SIG-M5 treated with dmso at 0.1 percent for 504 hours (cell line): Measurements from ENCODE around the gene TAB3.

Source experiments
- DNase-seq: peaks from one replicate; lab custom pipeline; 2025; ENCODE audit not compliant: unreplicated experiment; lab: John Stamatoyannopoulos, UW

The TAB3 gene, protein sequence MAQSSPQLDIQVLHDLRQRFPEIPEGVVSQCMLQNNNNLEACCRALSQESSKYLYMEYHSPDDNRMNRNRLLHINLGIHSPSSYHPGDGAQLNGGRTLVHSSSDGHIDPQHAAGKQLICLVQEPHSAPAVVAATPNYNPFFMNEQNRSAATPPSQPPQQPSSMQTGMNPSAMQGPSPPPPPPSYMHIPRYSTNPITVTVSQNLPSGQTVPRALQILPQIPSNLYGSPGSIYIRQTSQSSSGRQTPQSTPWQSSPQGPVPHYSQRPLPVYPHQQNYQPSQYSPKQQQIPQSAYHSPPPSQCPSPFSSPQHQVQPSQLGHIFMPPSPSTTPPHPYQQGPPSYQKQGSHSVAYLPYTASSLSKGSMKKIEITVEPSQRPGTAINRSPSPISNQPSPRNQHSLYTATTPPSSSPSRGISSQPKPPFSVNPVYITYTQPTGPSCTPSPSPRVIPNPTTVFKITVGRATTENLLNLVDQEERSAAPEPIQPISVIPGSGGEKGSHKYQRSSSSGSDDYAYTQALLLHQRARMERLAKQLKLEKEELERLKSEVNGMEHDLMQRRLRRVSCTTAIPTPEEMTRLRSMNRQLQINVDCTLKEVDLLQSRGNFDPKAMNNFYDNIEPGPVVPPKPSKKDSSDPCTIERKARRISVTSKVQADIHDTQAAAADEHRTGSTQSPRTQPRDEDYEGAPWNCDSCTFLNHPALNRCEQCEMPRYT

DNA sequence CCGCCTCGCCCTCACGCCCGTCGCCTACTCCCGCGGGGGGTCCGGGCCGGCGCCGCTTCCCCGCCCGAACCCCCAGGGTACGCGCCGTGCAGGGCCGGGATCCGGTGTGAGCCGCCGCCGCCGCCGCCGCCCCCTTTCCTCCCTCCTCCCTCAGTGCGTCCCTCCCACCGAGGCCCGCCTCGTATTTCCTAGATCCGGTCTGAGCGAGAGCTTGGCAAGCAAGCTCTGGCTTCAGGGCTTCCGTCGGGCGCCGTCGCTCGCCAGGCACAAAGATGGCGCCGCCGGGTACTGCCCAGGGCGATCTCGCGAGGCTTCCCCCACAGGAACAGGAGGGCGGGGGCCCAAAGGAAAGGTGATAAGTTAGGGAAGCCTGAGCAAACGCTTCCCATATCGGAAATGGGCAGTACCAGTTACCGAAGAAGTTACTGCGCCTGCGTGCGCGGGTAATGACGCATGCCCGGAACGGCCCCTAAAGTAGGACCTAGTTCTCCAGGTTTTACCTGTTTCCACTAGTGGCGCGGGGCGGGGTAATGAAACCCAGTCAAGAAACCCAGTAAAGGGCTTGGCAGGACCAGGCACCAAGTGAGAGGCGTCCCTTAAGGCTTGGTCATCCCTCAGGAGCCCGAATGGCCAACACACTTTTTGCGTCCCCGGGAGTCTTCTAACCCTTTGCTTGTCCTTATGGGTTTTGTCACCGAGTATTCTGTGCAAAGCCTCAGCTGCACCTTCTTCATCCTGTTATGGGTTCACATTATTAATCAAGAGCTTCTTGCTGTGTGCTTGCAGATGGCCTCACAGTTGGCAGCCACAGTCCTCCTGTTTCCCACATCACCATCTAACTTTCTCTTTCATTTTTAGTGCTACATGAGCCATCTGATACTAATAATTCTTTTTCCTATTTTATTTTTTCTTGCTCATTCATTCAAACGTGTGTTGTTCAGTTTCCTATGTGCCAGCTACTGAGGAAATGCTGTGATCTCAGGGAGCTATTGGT lies at the start of gene TAB3:
Gene TAB3, minus strand, starts transcription at position 108 of the 994 bp plus-strand sequence. CDS start 29,666 bp downstream, outside the sequence.
- peak; percentile 93 for DNase-seq

DNA sequence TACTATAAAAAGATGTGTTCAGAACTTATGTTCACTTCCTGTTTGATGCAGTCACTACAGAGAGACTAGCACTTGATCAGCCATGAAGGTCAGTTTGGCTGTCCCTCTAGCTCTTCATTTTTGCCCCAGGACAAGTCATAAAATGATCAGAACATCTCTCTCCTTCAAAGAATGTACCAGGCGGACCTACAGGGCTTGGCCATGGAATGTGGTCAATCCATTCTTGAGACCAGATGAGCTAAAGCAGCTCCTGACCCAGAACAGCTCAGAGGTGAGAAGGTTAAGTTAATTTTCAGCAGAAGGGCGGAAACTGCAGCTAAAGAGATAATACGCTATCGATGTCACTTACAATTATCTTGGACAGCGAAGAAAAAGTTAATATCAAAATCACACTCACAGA lies 49.2 kb upstream of the TAB3 start:
- no peak for DNase-seq

DNA sequence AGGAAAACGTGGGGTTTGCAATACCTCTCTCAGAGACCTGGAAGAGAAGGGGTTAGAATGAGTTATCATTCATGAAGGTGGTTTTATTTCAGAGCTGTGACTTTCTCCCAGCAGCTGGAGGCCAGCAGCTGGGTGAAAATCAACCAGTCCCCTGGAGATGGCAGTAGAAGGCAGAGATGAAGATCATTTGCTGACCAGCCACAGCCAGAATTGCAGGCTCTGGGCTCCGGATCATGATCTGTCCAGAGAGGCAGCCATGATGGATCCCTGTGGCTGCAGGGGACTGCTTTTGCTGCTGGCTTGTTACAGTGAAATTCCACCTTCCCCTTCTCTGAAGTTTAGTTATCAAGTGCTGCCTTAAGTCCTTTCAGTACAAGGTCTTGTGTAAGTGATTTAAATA lies 46.9 kb upstream of the TAB3 start:
- no peak for DNase-seq

DNA sequence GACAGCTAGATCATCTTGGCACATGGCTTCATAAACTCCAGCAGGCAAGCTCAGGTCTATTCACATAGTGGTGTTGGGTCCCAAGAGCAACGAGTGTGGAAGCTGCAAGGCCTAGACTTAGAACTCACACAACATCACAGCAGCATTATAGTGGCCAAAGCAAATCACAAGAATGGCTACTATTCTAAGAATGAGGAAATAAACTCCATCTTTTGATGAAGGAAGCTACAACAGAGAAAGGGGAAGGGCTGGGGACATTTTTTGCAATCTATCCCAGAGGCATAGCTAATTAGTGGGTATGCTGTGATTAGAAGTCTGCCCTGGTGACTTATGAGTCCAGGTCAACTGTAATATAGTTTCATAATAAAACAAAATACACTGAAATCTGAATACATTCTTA lies 42.9 kb upstream of the TAB3 start:
- no peak for DNase-seq

DNA sequence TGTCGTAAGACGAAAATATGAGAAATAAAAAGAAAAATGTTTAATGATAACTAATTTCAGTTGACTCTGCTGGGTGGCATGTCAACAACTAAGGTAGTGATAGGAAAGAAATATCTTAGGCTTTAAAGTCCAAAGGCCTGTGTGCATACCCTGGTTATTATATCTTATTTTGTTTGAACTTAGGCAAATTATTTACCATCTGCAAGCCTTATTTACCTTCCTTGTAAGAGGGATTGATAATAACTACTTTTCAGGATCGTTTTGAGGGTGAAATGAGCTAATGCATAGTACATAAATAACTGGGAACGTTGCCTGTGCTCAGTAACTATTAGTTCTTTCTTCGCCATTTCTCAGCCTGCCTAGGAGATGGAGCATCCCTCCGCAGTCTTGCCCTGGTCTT lies 41.6 kb upstream of the TAB3 start:
- DNase-seq: no peak

DNA sequence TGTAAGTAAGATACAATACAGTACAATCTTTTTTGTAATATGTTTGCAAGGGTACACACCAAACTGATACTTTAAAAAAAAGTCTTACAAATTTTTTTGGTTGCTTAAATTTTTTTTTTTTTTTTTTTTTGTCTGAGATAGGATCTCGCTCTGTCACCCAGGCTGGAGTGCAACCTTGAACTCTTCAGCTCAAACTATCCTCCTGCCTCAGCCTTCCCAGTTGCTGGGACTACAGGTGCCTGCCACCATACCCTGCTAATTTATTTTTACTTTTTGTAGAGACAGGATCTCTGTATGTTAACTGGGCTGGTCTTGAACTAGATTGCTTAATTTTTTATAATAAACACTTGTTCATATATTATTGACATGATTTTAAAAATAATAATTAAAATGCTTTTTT lies 41.1 kb upstream of the TAB3 start:
- no peak for DNase-seq

DNA sequence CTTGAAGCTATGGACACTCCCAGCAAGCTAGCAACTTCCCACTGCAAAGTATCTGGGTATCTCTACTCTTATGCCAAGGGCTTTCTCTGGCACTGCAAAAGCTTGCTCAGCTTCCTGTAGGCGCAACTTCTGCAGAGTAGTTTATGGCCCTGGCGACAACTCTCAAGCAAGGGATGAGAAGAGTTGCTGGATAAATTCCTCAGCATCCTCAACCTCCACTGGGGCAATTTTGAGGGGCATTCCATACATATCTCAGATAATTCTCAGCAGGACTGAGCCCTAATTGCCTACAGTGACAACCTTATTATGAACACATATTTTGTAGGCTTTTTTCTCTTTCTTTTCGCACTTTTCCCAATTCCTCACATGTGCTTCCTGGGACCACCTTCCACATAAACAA lies 31.2 kb upstream of the TAB3 start:
- DNase-seq: no peak

DNA sequence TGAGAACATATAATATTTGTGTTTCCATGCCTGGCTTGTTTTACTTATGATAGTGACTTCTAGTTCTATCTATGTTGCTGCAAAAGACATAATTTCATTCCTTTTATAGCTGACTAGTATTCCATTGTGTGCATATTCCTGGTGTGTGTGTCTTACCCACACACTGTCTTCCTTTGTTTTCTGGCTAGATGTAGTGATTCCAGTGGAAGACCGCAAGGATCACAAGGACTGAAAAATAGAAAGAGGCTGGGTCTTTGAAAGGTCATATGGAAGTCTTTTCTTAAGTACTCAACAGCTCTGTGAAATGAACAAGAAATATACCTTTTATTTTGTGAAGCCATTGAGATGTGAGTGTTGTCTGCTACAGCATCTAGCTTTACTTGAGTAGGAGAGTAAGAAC lies 29.4 kb upstream of the TAB3 start:
- no peak for DNase-seq

DNA sequence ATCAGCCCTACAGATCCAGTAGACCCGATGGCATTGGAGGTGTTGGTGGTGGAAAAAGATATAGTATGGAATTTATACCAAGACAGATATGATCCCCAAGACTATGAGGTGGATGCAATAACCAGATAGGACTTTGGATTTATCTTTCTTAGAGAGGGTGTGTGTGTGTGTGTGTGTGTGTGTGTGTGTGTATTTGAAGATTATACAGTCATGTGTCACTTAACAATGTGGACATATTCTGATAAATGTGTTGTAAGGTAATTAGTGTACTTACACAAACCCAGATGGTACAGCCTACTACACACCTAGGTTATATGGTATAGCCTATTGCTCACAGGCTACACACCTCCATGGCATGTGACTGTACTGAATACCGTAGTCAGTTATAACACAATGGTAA lies 24.4 kb upstream of the TAB3 start:
- DNase-seq: no peak

DNA sequence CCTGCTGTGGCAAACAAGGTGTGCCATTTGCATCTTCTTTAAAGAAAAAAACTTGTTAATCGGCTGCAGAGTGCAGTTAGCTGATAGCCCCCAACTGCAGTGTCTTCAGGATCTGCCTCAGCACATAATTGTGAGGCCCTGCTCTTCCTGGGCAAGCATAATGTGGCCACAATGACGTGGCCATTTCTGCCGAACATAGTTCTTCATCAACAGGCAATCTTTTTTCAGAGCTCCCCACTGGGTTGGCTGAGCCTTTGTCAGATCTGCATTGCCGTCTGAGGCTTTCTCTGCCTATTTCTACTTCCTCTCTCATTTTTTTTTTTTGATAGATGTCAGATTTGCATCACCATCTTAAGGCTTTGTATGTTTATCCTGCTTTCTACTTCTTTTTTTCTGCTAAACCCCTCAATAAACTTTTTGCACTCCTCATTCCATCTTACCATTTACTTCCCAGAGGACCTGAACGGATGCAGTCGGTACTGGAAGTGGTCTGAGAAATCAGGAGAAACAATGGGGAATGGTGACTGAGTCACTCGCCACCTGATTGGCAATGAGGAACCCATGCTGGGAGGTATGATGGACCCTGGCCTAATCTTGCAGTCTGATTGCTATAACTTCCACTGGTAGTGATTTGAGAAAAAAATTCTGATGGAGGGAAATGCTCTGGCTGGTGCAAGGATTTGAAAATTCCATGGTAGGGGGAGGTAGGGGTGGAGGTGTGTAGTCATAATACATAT lies 21.2 kb upstream of the TAB3 start:
- DNase-seq: peak; percentile 64

DNA sequence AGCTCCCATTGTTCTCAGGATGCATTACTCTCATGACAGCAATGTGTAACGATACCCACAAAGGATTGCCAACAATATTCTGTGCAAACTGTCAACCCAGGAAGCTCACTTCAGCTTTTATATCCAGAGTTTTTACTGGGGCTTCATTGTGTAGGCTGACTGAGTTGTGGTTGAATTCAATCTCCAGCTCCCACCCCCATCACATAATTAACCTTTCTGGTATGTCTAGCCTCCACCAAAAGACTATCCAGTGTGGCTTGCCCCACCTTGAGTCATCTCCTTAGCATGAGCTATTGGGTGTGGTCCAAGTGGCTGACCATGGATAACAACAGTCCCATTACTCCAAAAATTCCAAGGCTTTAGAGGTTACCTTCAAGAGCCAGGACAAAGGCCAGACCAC lies 17.7 kb upstream of the TAB3 start:
- no peak for DNase-seq

DNA sequence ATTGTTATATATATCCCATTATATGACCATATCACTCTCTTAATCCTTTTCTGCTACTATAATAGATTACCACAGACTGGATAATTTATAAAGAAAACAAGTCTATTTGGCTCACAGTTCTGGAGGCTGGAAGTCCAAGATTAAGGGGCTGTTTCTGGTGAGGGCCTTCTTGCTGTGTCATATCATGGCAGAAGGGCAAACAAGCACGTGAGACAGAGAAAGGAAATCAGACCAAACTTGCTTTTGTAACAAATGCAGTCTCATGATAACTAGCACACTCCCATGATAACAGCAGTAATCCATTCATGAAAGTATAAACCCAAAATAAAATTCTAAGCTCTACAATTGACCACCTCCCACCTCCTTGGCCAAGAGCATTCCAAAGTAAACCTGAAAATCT lies 16.3 kb upstream of the TAB3 start:
- no peak for DNase-seq

DNA sequence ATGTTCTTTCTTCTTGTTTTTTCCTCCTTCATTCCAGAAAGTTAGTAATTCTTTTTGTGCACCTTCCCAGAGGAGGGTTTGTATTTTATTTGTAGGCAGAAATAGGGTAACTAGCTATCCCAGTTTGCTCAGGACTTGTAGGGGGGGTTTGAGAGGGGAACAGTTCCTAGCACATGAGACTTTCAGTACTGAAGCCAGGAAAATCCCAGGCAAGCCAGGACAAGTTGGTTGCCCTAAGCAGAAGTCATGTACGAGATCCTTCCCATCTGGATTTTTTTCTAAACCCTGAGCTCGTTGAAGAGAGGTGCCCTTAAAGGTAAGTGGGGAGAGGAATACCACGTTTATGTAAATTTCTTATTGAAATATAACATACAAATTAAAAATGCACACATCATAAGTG lies 15.6 kb upstream of the TAB3 start:
- DNase-seq: no peak

DNA sequence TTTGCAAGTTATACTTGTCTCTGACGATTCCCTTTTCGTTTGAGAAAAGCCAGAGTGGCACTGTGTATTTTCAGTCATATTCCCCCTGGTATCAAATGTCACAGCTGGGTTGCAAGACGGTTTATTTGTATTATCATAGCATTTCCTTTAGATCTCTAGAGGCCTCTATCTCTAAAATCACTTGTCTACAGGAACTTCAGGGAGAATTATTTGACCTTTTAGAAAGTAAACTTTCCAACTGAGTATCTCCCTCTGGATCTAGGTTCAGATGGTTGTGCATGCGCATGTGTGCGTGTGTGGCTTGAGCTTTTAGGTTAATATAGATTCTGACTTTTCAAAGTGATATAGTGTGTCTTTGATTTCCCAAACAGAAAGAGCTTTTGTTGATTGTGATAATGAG lies 15.1 kb upstream of the TAB3 start:
- DNase-seq: no peak

DNA sequence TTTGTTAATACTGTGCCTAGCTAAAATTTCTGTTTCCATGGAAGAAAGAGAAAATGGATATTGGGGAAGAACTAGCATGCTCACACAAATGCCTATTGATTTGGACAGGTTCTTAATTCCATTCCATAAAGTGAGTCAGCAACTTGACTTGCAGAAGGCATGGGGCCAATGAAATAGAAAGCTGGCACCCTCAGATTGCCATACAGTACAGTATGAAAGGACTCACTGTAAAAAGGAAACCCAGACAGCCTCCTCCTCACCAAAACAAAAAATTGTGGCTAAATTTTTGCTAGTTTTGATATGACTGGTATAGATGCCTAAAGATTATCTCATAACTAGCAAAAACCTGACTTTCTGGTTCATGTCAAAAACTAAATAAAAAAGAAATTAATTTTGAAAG lies 11.2 kb upstream of the TAB3 start:
- no peak for DNase-seq

DNA sequence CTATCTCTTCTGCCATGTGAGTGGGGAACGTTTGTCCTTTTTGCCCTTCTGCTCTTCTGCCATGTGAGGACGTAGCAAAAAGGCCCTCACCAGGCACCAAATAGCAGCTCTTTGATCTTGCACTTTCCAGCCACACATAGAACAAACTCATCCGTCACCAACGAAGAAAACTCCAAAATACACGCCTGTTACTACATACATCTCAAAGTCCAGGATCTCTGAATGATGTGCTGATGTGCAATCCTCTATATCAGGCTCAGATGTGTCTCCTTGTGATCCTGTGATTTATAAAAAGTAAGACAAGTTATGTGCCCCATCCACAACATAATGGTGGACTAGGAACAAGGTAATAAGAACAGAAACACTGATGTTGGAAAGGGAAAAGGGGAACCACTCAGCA lies 9.8 kb upstream of the TAB3 start:
- no peak for DNase-seq

DNA sequence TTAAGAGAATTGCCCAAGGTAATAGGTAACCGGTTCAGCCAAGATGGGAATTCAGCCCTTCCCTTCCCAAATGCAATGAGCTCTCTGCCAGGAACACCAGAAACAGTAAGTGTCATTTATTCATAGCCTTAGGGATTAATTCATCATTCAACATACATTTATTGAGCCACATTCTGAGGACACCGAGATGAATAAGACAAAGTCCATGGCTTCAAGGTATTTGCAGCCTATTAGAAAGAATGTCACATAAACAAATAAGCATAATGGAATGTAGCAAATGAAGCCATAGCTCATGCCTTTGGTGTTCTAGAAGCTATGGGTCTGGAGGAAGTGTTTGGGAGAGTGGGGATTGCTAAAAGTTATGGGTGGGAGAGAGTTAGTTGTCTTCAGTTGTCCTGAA lies 6.3 kb upstream of the TAB3 start:
- peak; percentile 10 for DNase-seq

DNA sequence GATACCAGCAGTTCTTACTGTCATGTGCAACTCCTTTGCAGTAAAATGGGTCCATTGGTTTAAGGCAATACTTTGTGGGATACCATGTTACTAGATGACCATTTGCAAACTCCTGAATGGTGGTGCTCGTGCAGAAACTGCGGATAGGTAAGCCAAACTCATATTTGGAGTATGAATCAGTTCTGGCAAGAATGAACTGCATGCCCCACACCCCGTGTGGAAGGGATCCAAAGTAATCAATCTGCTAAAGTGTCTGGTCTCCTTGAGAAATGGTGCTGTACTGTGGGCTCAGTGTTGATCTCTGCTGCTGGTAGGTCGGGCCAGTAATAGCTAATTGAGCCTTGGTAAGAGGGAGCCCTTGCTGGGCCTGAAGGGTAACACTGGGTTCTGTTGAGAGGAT lies 4.2 kb upstream of the TAB3 start:
- no peak for DNase-seq

DNA sequence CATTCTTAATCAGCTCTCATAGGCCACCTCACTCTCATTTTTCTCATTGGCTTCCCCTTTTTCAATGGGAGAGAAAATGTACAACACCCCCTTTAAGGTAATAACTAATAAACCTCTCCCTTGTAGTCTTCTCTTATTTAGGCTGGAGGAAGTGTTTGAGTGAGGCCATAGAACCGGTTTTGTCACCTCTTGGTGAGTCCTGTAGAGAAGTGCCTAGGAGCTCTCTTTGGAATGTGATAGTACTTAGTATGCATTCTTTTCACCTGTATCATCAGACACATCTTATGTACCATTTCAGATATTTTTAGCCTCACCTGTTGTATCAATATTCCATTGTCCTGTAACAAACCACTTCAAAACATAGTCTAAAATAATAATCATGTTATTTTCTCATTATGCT lies 3.5 kb upstream of the TAB3 start:
- peak; percentile 32 for DNase-seq

DNA sequence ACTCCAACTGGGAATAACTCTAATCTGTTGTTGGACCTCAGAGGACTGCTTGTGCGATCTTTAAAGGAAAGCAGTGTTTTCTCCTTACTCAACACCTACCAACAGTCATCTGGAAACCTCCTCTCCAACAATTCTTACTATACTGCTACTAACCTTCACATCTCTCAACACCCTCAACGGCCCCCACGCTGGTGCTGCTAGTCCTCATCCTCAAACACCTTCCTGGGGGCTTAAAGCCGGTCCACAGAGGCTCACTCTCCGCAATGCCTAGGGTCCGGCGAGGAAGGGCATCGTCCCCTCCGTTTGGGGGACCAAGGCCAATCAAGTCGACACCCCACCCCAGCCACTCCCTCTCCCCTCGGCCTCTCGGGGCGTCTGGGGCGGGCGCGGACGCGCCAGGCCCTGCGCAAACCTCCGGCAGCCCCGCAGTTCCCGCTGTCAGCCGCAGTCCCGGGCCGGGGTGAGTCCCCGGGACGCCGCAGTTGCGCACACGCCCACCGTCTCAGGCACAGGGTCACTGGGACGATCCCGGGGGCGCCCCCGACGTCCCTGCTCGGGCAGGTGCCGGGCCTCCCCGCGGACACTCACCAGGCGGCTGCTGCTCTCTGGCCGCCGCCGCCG lies 418 bp downstream of the TAB3 start:
- peak; percentile 5 for DNase-seq
